Fibroblast of skin of left biceps (primary cell): ENCODE results near the gene ACSM6.
A peak's percentile ranks its signal among the peaks of the same experiment; 100 is the strongest.
"Not testable (repeated sequence)": the region's sequence is repeated elsewhere in the genome, so short reads cannot be mapped to it uniquely, and the experiment has no call there.

ENCODE experiments used
- DNase-seq, 2 experiments: peaks; one replicate each; pipeline ENCODE4 v3.0.0-alpha.2; 2013; ENCODE audit warnings: low read depth in 2 of 2

Gene ACSM6, protein sequence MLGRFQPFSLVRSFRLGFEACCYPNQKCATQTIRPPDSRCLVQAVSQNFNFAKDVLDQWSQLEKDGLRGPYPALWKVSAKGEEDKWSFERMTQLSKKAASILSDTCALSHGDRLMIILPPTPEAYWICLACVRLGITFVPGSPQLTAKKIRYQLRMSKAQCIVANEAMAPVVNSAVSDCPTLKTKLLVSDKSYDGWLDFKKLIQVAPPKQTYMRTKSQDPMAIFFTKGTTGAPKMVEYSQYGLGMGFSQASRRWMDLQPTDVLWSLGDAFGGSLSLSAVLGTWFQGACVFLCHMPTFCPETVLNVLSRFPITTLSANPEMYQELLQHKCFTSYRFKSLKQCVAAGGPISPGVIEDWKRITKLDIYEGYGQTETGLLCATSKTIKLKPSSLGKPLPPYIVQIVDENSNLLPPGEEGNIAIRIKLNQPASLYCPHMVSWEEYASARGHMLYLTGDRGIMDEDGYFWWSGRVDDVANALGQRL

DNA sequence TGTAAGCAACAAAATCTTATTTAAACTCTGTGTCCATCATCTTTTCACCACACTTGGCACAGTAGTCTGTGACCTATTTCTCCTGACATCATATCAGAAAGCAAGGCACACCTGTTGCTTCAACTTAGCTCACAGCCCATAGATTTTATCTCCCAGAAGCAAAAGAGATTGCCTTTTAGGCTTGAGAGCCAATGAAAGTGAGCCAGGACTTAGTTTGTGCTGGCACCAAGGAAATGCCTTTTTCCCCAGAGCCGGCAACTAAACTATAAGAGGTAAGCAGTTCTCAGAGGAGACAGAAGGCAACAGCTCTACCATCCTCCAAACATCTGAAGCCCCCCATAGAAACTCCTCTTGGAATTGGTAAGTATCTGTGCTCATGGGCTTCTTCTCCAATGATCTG lies at the start of gene ACSM6:
ACSM6 (plus strand) TSS at position 295 of the 400 bp plus-strand sequence. CDS start 248 bp downstream, outside the sequence.
- no peak for DNase-seq

DNA sequence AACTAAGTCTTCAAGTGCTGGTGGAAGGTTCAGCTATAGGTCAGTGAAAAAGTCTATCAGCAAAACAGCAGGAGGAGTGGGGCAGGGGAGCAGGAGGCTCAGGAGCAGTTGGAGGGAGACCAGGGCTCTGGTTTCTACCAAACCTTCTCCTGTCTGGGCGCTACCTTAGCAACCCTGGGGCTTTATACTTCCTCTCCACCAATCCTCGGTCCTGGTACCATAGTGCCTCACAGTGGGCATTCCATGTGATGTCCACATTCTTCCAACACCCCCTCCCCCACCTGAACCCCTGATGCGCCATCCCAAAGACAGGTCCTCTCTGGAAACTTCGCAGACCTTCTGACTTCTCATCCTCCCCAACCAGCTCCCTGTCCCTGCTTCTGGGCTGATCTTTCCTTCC lies 25.3 kb upstream of the ACSM6 start:
- DNase-seq = no peak

DNA sequence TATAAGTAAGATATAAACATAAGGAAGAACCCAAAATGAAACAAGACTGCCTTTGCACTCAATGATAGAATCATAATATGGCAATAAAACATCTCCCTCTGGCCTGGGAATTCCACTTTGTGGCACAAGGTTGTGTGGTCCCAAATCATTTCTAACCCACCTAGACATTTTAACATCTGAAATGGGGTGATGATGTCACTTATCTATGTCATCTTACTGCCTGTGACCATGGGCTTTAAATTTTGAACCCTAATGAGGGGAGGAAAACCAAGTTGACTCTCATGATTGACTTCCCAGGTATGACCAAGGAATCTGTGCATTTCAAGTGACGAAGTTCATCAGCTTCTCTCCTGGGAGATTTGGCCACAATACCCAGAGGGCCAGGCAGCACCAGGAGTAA lies 24.5 kb upstream of the ACSM6 start:
- DNase-seq = no peak

DNA sequence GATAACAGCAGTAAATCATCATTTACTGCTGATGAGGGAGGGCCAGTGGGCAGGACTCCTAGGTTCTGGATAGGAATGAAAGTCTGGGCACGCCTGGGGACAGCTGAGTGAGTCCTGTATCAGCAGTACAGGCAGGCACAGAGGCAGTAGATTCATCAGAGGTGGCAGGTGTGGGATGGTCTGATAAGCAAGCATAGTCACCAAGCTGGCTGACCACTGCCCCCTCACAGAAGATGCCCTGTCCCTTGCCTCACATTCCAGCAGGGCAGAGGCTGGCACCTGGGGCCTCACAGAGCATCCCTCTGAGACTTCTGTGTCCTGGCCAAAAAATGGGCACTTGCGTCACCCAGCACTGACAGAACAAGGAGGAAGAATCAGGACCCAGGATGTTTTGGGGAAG lies 23.2 kb upstream of the ACSM6 start:
- DNase-seq = no peak

DNA sequence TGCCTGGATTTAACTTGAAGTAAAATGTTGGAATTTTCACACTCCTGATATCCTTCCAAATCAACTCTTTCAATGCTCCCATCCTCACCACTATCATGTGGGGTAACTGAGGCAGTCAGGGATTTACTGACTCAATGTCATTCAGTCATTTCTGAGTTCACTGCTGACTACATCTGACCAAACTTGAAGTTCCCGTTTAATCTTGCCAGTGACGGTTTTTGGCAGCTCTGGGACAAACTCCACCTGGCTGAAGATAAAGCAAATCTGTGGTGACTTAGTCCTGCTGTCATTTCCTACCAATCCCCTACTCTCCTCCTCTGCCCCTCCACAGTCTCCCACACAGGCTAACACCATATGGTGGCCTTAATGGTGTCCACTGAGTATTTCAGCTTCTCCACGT lies 22.7 kb upstream of the ACSM6 start:
- no peak for DNase-seq

DNA sequence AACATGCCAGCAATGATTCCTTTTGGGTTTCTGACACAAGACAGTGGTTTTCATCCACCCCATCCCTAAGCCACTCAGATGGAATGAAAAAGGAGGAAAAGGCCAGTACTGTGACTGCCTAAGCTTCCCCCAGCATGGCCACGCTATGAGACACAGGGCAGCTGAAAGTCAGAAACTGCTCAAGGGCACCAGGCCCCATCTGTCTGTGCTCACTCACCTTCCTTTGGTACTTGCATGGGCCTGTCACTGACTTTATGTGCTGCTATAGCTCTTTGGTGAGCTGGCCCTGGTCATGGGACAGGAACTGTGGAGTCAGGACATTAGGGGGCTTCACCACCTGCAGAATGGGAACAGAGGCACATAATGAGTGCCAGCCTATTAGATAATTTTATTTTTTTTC lies 21.2 kb upstream of the ACSM6 start:
- DNase-seq = no peak

DNA sequence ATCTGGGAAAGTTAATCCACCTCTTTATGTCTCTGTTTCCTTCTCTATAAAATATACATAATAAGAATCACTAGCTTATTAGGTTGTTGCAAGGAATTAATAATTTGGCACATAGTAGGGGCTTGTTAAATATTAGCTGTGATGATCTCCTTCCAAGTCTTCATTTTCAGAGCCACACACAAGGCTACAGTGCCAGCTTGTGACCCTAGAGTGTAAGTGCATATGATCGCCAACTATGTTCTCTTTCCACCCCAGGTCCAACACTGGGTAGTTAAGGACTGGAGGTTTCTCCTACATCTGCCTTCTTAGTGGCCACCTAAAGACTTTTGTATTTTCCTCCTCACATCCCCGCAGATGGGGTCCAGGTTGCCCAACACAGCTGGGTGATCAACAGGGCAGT lies 17.9 kb upstream of the ACSM6 start:
- DNase-seq = no peak

DNA sequence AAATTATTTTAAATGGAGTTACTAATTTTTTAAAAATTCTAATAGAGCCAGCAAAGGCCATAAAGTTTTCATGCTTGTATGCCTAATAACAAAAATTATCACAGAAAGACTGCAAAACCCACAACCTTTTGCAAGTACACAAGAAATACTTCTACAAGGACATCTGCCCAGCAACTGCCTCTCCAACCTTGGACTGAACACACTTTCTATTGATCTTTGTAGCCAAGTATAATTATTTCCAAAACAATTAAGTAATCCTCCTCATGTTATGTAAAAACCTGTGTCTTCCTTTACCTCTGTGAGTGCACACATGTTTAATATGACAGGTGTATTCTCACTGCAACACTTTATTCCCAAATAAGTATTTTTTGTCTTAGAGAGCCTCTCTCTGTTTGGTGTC lies 16.6 kb upstream of the ACSM6 start:
- DNase-seq = no peak

DNA sequence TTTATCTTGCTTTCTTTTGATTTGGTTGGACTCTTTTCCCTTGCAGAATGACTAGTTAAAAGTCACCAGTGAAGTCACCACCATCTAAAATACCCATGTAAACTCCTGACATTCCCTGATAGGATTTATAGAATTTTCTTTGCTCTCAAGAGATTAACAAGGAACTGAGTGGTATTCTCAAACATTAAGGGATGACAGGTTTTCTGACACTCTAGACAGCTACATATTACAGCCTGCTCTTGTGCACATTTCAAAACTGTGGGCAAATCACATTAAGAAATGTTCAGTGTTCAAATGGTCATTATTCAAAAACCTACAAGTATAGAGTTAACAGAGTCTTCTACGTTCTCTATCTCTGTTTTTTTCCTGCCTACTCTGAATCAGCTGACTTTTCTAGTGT lies 15.8 kb upstream of the ACSM6 start:
- no peak for DNase-seq

DNA sequence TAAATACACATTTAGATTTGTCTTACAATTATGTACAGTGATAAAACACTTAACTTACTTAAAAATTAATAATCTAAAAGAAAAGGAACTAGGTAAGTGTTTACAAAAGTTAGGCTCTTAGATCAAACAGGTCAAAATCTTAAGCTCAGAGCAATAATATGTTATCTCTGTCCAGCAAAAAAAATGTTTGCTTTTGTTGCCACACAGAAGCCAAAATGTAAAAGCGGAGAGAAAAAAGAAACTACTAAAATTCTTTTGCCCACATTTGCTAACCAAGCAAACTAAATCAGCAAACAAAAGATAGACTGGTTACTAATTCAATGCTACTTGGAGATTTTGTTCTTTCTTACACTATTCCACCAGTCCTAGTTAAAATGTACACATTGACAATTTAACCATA lies 15.2 kb upstream of the ACSM6 start:
- DNase-seq = no peak

DNA sequence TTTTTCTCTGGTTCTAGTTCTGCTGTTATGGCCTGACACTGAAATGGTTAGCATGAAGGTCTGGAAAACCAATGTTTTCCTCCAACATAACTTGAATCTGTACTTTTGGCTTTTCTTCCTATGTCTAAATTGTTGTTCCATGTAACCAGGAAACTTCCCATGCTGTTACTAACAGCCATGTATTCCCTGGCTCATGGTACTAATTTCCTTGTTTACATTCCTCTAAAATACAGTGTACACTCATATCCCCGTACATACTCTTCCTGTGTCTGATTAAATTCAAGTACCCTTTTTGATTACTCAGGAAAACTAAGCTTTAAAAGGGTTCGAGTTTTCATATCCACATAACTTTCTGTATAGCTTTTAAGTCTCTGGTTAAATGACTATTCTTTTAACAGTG lies 12.3 kb upstream of the ACSM6 start:
- DNase-seq = no peak

DNA sequence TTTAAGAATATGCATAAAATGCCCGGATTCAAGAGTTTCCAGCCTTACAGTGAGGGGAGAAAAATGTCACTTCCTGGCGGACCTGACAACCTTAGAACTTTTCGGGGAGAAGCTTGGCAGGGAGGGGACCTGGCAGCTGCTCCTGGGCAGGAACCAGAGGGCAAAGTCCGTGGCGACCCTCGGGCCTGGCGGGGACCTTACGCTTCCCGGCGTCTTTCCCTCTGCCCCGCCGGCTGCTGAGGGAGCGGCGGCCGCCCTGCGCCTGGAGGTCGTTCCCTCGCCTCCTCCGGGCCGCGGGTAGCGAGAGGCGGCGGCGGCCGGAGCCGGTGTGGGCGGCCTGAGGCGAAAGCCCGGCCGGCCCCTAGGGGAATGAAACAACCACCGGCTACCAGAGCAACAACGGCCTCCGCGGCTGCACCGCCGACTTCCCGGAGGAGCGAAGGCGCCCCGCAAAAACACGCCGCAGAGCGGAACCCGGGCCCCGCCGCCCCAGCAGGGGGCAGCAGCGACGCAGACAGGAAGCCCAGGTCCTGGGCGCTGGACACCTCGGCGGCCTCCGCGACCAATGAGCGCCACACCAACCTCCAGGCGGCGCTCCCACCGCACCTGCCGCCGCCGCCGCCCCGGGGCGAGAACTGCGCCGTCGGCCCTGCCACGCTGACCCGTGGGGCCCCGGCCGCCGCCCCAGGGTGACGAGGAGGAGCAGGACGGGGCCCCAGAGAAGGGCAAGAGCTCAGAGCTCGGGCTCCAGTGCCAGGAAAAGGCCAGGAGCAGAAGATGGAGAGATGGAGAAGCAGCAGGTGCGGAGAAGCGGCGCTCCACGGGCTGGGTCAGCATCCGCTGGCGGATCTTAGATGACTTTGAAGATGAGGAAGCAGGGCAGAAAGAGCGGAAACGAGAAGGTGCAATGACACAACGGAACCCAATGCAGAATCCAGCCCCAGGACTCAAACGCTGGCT lies 10.5 kb upstream of the ACSM6 start:
- DNase-seq = peak; percentile 33 to 35

DNA sequence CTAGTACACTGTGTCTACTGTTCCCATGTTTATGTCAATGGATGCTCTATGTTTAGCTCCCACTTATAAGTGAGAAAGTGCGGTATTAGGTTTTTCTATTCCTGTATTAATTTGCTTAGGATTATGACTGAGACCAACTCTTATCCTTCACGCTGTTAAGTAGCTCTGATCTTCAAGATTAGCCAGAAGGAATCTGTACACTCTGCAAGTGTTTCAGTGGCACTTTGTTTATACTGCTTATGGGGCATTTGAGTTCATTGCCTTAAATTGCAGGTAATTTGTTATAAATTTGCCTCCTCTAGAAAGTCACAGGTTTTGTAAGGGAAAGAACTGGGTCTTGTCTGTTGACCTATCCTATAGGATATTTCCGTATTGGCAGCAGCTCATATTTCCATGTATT lies 6.4 kb upstream of the ACSM6 start:
- DNase-seq = no peak

DNA sequence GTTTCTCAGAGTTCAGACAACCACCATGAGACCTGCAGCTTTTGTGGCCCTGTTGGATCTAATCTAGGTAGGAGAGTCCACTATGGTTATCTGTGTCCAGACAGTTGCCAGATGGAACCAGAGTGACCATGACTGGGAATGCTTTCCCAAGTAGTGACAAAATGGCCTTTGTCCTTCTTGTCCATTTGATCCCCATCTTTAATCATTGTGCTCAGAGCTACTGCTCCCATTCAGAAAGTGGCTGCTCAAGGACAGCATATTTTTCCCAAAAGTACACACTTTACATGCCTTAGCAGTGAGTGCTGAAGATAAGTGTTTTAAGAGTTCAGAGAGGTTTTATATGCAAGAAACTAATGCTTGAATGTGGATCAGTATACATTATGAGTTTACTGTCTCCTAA lies 5.4 kb upstream of the ACSM6 start:
- DNase-seq = no peak

DNA sequence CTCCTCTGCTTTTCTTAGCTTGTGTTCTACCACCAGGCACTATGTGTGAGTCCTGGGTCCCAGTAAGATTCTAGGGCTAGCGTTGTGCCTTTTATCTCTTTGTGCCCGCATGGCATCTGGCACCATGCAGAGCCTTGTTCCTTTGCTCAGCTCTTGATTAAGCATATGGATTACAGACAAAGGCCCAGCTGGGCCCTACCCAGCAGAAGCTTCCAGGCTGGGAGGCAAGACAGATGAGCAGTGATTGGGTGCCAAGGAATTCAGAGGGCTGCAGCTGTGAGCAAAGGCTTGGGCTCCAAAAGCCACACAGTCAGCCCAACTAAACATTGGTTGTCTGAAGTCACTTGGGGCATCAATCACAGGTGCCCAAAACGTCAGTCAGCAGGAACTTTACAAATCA lies 2.0 kb downstream of the ACSM6 start:
- DNase-seq = no peak

DNA sequence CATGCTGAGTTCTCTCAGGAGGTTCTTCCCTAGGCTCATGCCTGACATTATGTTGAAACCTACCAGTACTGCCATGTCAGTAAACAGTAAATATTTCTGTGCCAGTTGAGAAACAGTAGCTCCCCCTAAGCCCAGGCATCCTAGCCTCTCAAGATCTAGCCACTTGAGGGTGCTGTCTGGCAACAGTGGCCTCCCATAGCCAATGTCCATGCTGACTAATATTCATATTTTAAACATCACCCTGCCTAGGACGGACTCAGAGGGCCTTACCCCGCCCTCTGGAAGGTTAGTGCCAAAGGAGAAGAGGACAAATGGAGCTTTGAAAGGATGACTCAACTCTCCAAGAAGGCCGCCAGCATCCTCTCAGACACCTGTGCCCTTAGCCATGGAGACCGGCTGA lies 7.7 kb downstream of the ACSM6 start:
- no peak for DNase-seq

DNA sequence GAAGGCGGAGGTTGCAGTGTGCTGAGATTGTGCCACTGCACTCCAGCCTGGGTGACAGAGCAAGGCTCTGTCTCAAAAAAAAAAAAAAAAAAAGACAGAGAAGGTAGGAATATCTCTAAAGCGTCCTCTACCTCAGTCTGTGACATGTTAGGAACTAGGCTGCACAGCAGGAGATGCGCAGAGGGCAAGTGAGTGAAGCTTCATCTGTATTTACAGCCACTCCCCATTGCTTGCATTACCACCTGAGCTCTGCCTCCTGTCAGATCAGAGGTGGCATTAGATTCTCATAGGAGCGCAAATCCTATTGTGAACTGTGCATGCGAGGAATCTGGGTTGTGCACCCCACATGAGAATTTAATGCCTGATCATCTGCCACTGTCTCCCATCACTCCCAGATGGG lies 8.8 kb downstream of the ACSM6 start:
- DNase-seq = not testable (repeated sequence)

DNA sequence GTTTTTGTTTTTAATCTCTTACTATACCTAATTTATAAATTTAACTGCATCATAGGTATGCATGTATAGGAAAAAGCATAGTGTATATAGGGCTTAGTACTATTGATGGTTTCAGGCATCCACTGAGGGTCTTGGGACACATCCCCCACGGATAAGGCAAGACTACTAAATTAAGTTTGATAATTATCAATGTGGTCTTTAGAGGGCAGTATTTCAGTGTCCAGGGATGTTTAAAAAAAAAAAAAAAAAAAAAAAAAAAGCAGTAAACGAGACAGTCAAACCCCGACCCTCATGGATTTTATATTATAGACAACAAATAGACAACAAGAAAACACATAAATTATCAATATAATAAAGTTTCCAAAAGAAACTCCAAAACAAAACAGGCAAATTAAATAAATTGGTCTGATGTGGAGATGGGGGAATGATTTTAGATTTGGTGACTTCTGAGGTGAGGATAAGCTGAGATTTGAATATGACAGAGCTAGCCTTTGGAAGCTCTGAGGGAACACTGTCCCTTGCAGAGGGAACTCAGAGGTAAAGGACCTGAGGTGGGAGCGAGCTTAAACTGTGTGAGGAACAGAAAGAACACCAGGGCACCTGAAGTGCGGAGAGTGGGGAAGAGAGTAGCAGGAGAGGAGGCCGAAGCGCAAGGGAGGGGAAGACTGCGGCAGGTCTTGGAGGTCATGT lies 14.8 kb downstream of the ACSM6 start:
- DNase-seq = no peak

DNA sequence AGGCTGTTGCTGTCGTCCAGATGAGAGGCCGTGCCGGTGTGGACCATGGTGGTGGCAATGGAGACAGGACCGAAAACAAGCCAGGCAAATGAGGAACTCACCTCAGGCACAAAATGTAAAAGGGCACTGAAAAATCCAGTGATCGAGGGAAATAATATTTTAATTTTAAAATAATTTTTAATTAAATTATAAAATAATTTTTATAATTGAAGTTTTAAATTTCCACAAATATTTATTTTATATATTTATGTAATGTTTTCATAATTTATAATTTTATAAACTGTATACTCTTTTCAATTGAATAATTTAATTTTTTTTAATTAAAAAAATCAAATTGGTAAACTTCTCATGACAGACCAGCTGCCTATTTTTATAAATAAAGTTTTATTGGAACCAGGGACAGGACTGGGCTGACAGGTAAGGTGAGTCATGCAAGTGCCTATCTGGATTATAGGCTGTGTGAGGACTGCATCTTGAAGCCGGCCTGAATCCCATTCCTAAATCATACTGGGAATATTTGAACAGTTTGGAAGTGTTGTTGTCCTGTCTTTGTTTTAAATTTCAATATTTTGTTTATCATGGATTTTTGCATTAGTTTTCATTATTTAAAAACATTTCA lies 15.6 kb downstream of the ACSM6 start:
- DNase-seq = no peak

DNA sequence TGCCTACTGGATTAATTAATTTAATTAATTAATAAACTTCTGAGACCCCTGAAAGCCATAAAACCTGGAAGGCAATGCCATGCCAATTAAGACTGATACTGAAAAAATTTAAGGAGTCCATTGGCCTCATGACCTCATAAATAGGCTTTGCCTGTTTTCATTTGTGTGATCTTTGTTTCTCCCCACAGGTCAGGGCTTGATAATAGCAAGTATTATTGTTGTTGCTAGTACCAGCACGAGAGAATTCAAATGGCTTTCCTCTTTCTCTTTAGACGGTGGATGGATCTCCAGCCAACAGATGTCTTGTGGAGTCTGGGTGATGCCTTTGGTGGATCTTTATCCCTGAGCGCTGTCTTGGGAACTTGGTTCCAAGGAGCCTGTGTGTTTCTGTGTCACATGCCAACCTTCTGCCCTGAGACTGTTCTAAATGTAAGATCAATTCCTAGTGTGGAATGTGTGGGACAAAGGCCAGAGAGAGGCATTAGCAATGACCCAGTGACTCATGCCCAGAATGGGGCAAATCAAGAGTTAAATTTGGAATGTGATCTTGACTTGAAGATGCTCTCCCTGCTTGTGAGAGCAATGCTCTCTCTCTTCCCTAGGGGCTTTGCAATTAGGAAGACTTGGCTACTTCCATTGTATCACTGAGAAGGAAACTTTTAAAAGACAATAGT lies 17.7 kb downstream of the ACSM6 start:
- no peak for DNase-seq

DNA sequence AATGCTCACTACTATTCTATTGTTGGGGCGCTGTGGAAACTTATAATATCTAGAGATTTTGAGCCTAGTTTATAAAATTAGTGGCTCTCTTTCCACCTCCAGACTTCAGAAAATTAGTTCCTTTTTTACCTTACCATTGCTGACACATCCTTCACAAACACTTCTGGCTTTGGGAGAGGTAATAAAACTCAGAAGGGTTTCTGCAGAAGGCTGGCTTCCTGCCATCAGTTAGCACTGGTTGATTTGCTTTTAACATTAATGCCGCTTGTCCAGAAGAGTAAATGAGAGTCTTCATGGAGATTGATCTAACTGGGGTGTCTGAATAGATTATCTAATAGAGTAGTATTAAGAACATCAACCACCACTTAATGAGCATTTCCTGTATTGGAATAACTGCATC lies 20.3 kb downstream of the ACSM6 start:
- no peak for DNase-seq
